Esophagus squamous epithelium (tissue), 5 donors: ENCODE data around the gene TUBB6. TPM values are rescaled to one million over a fixed set of nuclear protein-coding genes. Genes with fewer than 3 reads are reported as not detected.
A peak's percentile ranks its signal among the peaks of the same experiment; 100 is the strongest.

Experiments used
- DNase-seq: peaks from one replicate; lab custom pipeline; 2025; lab: John Stamatoyannopoulos, UW
- H3K27ac ChIP-seq, 4 donors: fragments of 200-600 bp; sonication (generic); one replicate each; pipeline ENCODE4 v1.5.1; 2016 to 2019; ENCODE audit warnings: mild to moderate bottlenecking in 1 of 4
- H3K27me3 ChIP-seq, 4 donors: fragments of 200-600 bp; sonication (generic); 1 replicate in 3 of 4; 2 replicates in 1 of 4; pipeline versions ENCODE4 v1.5.1 to v1.6.0; 2017 to 2021; ENCODE audit warnings: antibody characterized with exemption in 1 of 4
- H3K36me3 ChIP-seq, 3 donors: fragments of 200-600 bp; sonication (generic); one replicate each; pipeline ENCODE4 v1.5.1; 2016 to 2019
- H3K4me1 ChIP-seq, 3 donors: fragments of 200-600 bp; sonication (generic); one replicate each; pipeline ENCODE4 v1.5.1; 2017 to 2019
- H3K4me3 ChIP-seq, 4 donors: fragments of 200-600 bp; sonication (generic); 1 replicate in 3 of 4; 2 replicates in 1 of 4; pipeline ENCODE4 v1.5.1; 2016 to 2019; ENCODE audit warnings: mild to moderate bottlenecking in 2 of 4, moderate library complexity in 1 of 4
- H3K9me3 ChIP-seq, 3 donors: fragments of 200-600 bp; sonication (generic); one replicate each; pipeline ENCODE4 v1.5.1; 2016 to 2019
- POLR2A ChIP-seq, 4 donors: fragments of 450-650 bp; IDR thresholded peaks; one replicate each; pipeline ENCODE4 v1.6.1; 2017; ENCODE audit warnings: antibody characterized with exemption in 4 of 4, mild to moderate bottlenecking in 4 of 4, moderate library complexity in 3 of 4
- WGBS, 2 donors: methylation state at CpG; one replicate each; pipeline ENCODE4 v1.1.5; 2018; 5-methylcytosine and 5-hydroxymethylcytosine counted together
- intact Hi-C: fragments of 100-400 bp; cut with DNase I; formaldehyde crosslinking; loops from one replicate; pipeline ENCODE4 v1.15.0; 2022
- total RNA-seq, 4 donors: library from RNA; depleted of rRNA; stranded (reverse); fragments of >200 nt; gene quantifications; one replicate each; pipeline ENCODE4 v1.1.0, GENCODE V29; 2016
- TF ChIP-seq, protein P1 (sequence below), 6 experiments: fragments of 450-650 bp in 4 of 6; fragments of 200-600 bp in 2 of 6; sonication (generic) in 2 of 6; IDR thresholded peaks; one replicate each; pipeline ENCODE4 v1.5.1; 2016 to 2019; ENCODE audit warnings: antibody characterized with exemption in 6 of 6, mild to moderate bottlenecking in 4 of 6, moderate library complexity in 4 of 6
- donor health status: DM: yes; HTN: yes; CAD: no.

TUBB6 gene
- total RNA-seq, 4 donors from 2014 or later = 288 to 406 (median 337) TPM

DNA sequence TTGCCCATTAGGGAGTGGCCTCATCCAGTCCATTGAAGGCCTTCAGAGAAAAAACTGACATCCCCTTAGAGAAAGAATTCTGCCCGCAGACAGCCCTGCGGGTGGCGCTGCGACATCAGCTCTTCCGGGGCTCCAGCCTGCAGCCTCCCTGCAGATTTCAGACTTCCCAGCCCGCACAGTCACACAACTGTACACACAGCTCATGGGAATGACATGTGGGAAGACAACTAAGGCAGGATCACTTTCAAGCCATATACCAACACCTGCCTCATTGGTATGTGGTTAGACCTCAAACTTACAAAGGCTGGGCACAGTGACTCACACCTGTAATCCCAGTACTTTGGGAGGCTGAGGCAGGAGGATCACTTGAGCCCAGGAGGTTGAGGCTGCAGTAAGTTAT is 24.8 kb upstream of the TUBB6 start:
- no peak overlapping the region for H3K27ac ChIP-seq
- no peaks in the 10 kb centered on the region for H3K36me3 ChIP-seq
- DNase-seq = no peak
- no peak for TF ChIP-seq POLR2A (IDR thresholded peaks at IDR 0.05)
- TF ChIP-seq, protein P1, sequence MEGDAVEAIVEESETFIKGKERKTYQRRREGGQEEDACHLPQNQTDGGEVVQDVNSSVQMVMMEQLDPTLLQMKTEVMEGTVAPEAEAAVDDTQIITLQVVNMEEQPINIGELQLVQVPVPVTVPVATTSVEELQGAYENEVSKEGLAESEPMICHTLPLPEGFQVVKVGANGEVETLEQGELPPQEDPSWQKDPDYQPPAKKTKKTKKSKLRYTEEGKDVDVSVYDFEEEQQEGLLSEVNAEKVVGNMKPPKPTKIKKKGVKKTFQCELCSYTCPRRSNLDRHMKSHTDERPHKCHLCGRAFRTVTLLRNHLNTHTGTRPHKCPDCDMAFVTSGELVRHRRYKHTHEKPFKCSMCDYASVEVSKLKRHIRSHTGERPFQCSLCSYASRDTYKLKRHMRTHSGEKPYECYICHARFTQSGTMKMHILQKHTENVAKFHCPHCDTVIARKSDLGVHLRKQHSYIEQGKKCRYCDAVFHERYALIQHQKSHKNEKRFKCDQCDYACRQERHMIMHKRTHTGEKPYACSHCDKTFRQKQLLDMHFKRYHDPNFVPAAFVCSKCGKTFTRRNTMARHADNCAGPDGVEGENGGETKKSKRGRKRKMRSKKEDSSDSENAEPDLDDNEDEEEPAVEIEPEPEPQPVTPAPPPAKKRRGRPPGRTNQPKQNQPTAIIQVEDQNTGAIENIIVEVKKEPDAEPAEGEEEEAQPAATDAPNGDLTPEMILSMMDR (IDR thresholded peaks at IDR 0.05) = peak in 1 of 6 experiments; percentile 23
- WGBS, 2 donors = 76% methylated on average over 6 of the region's 6 CpGs; no CpG with 5 or more reads in 1 of the 2 donors
- no peaks in the 10 kb centered on the region for H3K9me3 ChIP-seq
- intact Hi-C loops = no loop called here
- no peak overlapping the region for H3K4me3 ChIP-seq
- H3K27me3 ChIP-seq = peaks cover 0 to 15% (median 0%) of the 10 kb centered on the region in 4 donors
- H3K4me1 ChIP-seq = peaks cover 11 to 52% (median 24%) of the 10 kb centered on the region in 3 donors

DNA sequence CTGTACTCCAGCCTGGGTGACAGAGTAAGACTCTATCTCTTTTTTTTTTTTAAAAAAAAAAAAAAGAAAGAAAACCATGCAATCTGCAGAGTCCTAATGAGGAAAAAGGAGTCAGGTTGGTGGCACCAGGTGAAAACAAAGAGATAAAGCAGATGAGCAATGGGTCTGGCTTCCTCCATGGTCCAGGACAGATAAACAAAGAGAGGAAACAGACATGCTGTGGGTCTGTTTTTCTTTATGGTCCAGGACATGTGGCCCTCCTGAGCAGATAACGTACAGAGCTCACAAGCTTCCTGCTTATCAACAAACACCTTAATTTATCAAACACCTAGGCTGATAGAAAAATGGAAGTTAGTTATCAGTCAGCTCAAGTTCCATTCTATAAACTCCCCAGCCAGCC is 24.4 kb upstream of the TUBB6 start:
- DNase-seq = no peak
- H3K4me1 ChIP-seq = peaks cover 12 to 52% (median 26%) of the 10 kb centered on the region in 3 donors
- peaks cover 0 to 16% (median 0%) of the 10 kb centered on the region in 4 donors for H3K27me3 ChIP-seq
- intact Hi-C loops = no loop called here
- 69 to 90% methylated on average over 1 of the region's 1 CpG for WGBS, 2 donors
- H3K4me3 ChIP-seq = no peak overlapping the region
- TF ChIP-seq, protein P1 (IDR thresholded peaks at IDR 0.05) = no peak
- no peak for TF ChIP-seq POLR2A (IDR thresholded peaks at IDR 0.05)
- no peaks in the 10 kb centered on the region for H3K9me3 ChIP-seq
- no peak overlapping the region for H3K27ac ChIP-seq
- H3K36me3 ChIP-seq = no peaks in the 10 kb centered on the region

DNA sequence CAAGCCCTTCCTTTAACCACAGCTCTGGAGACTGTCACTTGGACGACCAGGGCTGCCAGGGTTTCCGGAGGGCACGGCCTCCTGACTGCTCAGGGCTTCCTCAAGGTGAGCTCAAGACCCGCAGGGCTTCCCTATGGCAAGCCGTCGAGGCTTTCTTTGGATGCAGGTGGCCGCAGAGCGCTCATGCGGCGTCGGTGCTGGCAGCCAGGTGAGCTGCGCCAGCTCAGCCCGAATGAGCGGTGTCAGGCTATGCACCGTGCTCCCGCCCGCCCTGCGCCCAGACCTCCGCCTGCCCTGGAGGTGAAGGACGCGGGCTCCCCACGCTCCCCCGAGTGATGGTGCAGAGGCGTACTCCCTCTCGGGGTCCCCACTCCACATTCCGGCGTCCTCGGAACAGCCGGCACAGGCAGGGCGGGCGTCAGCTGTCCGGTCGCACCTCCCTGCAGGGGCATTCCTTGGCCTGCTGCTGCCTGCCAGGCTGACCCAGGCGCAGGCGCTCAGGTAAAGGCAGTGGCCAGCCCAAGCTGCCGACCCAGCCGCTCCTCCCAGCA is 20.8 kb upstream of the TUBB6 start:
- no peaks in the 10 kb centered on the region for H3K9me3 ChIP-seq
- H3K27me3 ChIP-seq = peaks cover 0 to 25% (median 0%) of the 10 kb centered on the region in 4 donors
- peak overlapping the region; percentile 76 to 88 (median 84) for H3K27ac ChIP-seq
- WGBS, 2 donors = 54% methylated on average over 3 of the region's 37 CpGs; no CpG with 5 or more reads in 1 of the 2 donors
- peak overlapping the region; percentile 35 to 70 (median 52) for H3K4me3 ChIP-seq
- TF ChIP-seq, protein P1 (IDR thresholded peaks at IDR 0.05) = no peak
- TF ChIP-seq POLR2A (IDR thresholded peaks at IDR 0.05) = peak in 1 of 4 donors; percentile 7
- peaks cover 15 to 40% (median 25%) of the 10 kb centered on the region in 3 donors for H3K4me1 ChIP-seq
- intact Hi-C loops = no loop called here
- H3K36me3 ChIP-seq = no peaks in the 10 kb centered on the region
- no peak for DNase-seq

DNA sequence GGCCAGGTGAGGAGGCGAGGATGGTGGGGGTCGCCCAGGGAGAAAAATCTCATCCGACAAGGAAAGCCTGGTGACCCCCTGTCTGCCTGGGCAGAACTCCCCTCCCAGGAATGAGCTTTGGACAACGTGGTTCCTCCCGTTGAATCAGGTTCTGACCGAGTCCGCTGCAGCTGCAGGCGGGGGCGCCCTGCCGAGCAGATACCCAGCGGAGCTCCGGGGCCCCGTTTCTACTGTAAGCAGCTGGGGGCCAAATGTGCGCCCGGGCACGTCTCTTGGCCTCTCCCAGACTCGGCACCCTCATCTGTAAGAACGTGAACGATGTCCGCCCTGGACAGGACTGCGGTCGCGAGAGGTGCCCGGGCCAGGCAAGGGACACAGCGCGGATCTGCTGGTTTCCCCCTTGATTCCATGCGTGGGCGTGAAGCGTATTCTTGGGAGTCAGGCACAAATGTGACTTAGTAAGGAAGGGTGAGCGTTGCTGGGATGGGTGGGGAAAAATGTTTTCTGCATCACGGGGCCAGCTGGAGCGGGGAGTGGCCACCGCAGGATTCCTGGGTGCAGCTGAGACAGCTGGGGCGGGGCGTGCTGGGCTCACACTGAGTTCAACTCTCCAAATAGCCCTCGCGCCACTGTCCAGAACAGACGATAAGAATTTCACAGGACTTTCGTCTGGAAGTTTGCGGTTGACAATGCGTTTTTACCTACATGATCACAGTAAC is 20.2 kb upstream of the TUBB6 start:
- no peaks in the 10 kb centered on the region for H3K36me3 ChIP-seq
- 2 to 8% methylated on average over 21 to 24 of the region's 41 CpGs for WGBS, 2 donors
- no peaks in the 10 kb centered on the region for H3K9me3 ChIP-seq
- intact Hi-C loops = no loop called here
- peaks cover 0 to 25% (median 0%) of the 10 kb centered on the region in 4 donors for H3K27me3 ChIP-seq
- H3K4me1 ChIP-seq = peaks cover 15 to 34% (median 19%) of the 10 kb centered on the region in 3 donors
- peak overlapping the region; percentile 76 to 88 (median 84) for H3K27ac ChIP-seq
- DNase-seq = no peak
- TF ChIP-seq POLR2A (IDR thresholded peaks at IDR 0.05) = peak in 2 of 4 donors; percentile 45 to 58
- TF ChIP-seq, protein P1 (IDR thresholded peaks at IDR 0.05) = peak in 1 of 6 experiments; percentile 0
- peak overlapping the region; percentile 35 to 70 (median 52) for H3K4me3 ChIP-seq

DNA sequence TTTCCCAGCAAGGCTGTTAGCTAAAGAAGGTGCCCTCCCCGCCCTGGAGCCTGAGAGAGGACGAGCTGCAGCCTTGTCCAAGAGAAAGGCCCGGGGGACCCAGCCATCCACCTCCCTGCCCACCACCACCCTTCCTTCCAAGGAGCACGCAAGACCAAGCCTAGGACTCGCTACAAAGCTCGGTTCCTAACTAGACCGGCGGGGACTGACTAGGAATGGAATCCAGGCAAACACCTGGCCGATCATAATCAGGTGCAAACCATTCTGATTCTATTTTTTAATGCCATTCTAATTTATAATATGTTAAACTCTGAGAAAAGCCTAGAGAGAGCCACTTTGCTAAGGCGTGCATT is 19.7 kb upstream of the TUBB6 start:
- 17 to 26% methylated on average over 6 to 10 of the region's 10 CpGs for WGBS, 2 donors
- no peaks in the 10 kb centered on the region for H3K9me3 ChIP-seq
- peak overlapping the region; percentile 35 to 70 (median 52) for H3K4me3 ChIP-seq
- DNase-seq = no peak
- peaks cover 15 to 34% (median 19%) of the 10 kb centered on the region in 3 donors for H3K4me1 ChIP-seq
- H3K27ac ChIP-seq = peak overlapping the region; percentile 76 to 88 (median 84)
- intact Hi-C loops = no loop called here
- TF ChIP-seq POLR2A (IDR thresholded peaks at IDR 0.05) = no peak
- TF ChIP-seq, protein P1 (IDR thresholded peaks at IDR 0.05) = no peak
- no peaks in the 10 kb centered on the region for H3K36me3 ChIP-seq
- H3K27me3 ChIP-seq = peaks cover 0 to 25% (median 0%) of the 10 kb centered on the region in 4 donors
